ENCODE data around the gene SLC7A6OS. TPM values are rescaled to one million over a fixed set of nuclear protein-coding genes. Genes with fewer than 3 reads are reported as not detected.

SLC7A6OS gene
- total RNA-seq, 6 experiments from 2014 or later, result 10.5 to 16.2 (median 13.7) TPM

- Mint-ChIP-seq H3K27me3 (ENCODE audit: insufficient read depth) (no peaks in the 10 kb centered on the region), H3K4me1 (ENCODE audit: low read depth) (no peaks in the 10 kb centered on the region), H3K9me3 (no peaks in the 10 kb centered on the region), H3K36me3 (ENCODE audit: low read depth) (peaks cover 16% of the 10 kb centered on the region), H3K4me3 (no peak overlapping the region), H3K27ac (no peak overlapping the region)
- no peak for DNase-seq
- TF ChIP-seq, protein P1, sequence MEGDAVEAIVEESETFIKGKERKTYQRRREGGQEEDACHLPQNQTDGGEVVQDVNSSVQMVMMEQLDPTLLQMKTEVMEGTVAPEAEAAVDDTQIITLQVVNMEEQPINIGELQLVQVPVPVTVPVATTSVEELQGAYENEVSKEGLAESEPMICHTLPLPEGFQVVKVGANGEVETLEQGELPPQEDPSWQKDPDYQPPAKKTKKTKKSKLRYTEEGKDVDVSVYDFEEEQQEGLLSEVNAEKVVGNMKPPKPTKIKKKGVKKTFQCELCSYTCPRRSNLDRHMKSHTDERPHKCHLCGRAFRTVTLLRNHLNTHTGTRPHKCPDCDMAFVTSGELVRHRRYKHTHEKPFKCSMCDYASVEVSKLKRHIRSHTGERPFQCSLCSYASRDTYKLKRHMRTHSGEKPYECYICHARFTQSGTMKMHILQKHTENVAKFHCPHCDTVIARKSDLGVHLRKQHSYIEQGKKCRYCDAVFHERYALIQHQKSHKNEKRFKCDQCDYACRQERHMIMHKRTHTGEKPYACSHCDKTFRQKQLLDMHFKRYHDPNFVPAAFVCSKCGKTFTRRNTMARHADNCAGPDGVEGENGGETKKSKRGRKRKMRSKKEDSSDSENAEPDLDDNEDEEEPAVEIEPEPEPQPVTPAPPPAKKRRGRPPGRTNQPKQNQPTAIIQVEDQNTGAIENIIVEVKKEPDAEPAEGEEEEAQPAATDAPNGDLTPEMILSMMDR (IDR thresholded peaks at IDR 0.05), result no peak
Observed at GRCh38 chr16:68351991-68352431, 41.3 kb upstream of the SLC7A6OS start.

DNA sequence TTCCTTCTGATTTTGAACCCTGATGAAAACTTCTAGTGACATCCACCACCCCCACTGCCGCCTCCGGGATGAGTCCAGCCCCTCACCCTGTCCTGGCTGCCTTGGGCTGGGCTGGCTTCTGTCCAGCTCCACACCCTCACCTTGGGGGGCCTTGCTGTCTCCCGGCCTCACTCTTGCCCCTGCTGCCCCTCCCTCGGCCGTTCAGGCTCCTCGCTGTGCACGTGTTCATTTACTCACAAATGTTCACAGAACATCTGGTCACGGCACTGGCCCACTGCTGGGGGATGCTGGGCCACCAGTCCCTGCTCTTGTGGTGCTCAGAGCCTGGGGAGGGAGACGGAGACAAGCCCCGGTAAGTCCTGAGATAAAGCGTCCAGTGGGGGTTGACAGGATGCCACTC, 40.7 kb upstream of the SLC7A6OS start:
- no peak overlapping the region for H3K4me3 Mint-ChIP-seq
- no peak overlapping the region for H3K27ac Mint-ChIP-seq
- TF ChIP-seq, protein P1 (IDR thresholded peaks at IDR 0.05), result no peak
- H3K9me3 Mint-ChIP-seq, result no peaks in the 10 kb centered on the region
- H3K27me3 Mint-ChIP-seq (ENCODE audit: insufficient read depth), result no peaks in the 10 kb centered on the region
- no peaks in the 10 kb centered on the region for H3K4me1 Mint-ChIP-seq (ENCODE audit: low read depth)
- DNase-seq, result no peak
- peaks cover 20% of the 10 kb centered on the region for H3K36me3 Mint-ChIP-seq (ENCODE audit: low read depth)

DNA sequence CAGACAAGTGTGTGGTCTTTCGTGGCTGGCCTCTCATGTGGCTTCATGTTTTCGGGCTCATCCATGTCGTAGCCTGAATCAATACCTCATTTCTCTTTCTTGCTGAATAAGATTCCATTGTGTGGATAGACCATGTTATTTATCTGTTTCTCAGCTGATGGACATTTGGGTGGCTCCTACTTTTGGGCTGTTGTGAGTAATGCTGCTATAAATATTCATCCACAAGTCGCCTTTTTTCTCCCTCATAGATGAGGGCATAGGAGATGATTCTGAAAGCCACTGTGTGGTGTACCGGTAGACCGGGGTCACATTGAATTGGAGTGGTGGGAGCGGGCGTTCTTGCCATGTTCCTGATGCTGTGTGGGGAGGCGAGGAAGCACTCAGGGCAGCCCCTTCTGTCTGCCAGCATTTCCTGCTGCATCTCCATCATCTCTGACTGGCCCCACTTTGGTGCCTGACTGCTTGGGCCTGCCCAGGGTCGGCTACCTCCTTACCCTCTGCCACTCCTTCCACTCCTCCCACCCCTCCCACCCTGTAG, 40.1 kb upstream of the SLC7A6OS start:
- no peaks in the 10 kb centered on the region for H3K9me3 Mint-ChIP-seq
- no peak overlapping the region for H3K4me3 Mint-ChIP-seq
- peaks cover 20% of the 10 kb centered on the region for H3K36me3 Mint-ChIP-seq (ENCODE audit: low read depth)
- no peak for DNase-seq
- H3K4me1 Mint-ChIP-seq (ENCODE audit: low read depth), result no peaks in the 10 kb centered on the region
- no peaks in the 10 kb centered on the region for H3K27me3 Mint-ChIP-seq (ENCODE audit: insufficient read depth)
- no peak overlapping the region for H3K27ac Mint-ChIP-seq
- TF ChIP-seq, protein P1 (IDR thresholded peaks at IDR 0.05), result no peak

DNA sequence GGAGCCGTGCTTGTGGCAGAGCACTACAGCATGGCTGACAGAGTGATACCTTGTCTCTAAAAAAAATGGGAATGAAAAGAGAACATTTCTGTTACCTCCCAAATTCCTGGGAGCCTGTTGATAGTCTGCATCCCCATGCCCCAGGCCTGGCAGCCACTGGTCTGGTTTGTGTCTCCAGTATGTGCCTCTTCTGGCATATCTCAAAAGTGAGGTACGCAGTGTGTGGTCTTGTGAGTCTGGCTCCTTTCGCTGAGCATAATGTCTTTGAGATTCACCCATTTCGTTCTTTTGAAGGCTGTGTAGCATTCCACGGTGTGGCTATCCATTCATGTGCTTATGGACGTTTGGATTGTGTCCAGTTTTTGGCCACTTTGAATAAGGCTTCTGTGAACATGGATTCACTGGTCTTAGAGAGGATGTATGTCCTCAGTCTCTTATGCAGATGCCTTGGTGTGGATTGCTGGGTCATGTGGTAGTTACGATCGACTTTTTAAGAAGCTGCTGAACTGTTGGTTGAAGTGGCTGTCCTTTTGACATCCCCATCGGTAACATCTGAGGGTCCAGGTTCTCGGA, 39.2 kb upstream of the SLC7A6OS start:
- DNase-seq, result no peak
- peaks cover 22% of the 10 kb centered on the region for H3K36me3 Mint-ChIP-seq (ENCODE audit: low read depth)
- no peaks in the 10 kb centered on the region for H3K27me3 Mint-ChIP-seq (ENCODE audit: insufficient read depth)
- TF ChIP-seq, protein P1 (IDR thresholded peaks at IDR 0.05), result no peak
- no peak overlapping the region for H3K4me3 Mint-ChIP-seq
- H3K27ac Mint-ChIP-seq, result no peak overlapping the region
- no peaks in the 10 kb centered on the region for H3K4me1 Mint-ChIP-seq (ENCODE audit: low read depth)
- no peaks in the 10 kb centered on the region for H3K9me3 Mint-ChIP-seq

- Mint-ChIP-seq H3K4me1 (ENCODE audit: low read depth) (no peaks in the 10 kb centered on the region), H3K27ac (no peak overlapping the region), H3K9me3 (no peaks in the 10 kb centered on the region), H3K36me3 (ENCODE audit: low read depth) (peaks cover 24% of the 10 kb centered on the region), H3K4me3 (no peak overlapping the region), H3K27me3 (ENCODE audit: insufficient read depth) (no peaks in the 10 kb centered on the region)
- no peak for DNase-seq
- TF ChIP-seq, protein P1 (IDR thresholded peaks at IDR 0.05), result no peak
Observed at GRCh38 chr16:68348639-68349445, 38.1 kb upstream of the SLC7A6OS start.
